SK-N-DZ (cell line): ENCODE data around the gene POC1A. TPM values are rescaled to one million over a fixed set of nuclear protein-coding genes. Genes with fewer than 3 reads are reported as not detected.

ENCODE experiments used
- DNase-seq: peaks from one replicate; pipeline ENCODE4 v3.0.0-alpha.2; 2015; ENCODE audit warnings: low spot score
- polyA plus RNA-seq, 2 experiments: library from polyadenylated mRNA; depleted of rRNA; stranded (reverse); fragments of >200 nt; gene quantifications; 2 replicates each; pipeline ENCODE4 v1.2.3, GENCODE V29; 2014

Gene POC1A
- polyA plus RNA-seq (2014; cell fraction: cytosol; rRNA removed), result 5.6 and 10.6 TPM in 2 replicates
- 8.5 and 10.8 TPM in 2 replicates for polyA plus RNA-seq (2014; cell fraction: nucleus; rRNA removed)

- peak; percentile 97 for DNase-seq
Measured at GRCh38 chr3:52154135-52155094, at the start of gene POC1A. POC1A (minus strand) TSS chr3:52154423; CDS start chr3:52154372, 51 bp downstream.

DNA sequence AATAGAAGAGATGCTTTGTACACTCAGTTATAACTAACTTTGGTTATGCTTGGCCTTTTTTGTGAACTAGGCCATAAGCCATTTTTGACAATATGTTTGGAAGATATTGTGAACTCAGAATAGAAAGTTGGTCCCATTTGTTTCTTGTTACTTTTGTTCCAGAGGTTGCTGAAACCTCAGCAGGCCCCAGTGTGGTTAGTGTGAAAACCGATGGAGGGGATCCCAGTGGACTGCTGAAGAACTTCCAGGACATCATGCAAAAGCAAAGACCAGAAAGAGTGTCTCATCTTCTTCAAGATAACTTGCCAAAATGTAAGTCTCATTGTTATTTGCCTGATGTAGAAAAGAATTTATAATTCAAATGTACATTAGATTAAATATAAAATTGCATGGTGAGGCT is 49.5 kb upstream of the POC1A start:
- DNase-seq, result no peak

DNA sequence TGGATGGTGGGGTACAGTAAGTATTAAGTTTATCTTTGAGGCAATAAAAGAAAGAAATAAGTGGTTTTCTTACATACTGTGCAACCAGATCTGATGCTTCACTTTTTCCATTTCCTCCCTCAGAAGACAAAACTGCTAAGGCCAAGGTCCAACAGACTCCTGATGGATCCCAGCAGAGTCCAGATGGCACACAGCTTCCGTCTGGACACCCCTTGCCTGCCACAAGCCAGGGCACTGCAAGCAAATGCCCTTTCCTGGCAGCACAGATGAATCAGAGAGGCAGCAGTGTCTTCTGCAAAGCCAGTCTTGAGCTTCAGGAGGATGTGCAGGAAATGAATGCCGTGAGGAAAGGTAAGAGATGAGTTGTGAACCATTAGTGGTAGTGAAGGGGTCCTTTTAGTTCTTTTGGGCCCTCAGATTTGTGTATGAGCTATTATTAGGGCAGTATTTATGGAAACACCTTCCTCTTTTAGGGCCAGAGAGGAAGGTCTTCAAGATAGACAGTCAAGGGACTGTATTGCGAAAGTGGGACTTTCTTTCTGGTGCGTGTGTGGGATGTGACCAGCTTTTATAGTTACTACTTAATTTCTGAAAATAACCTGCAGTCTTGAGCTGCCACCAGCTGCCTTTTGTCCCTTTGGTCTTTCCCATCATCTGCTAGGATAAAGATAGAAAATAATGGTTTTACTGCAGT is 48.3 kb upstream of the POC1A start:
- DNase-seq, result no peak

GRCh38 chr3:52200981-52201679 is 46.9 kb upstream of the POC1A start:
- no peak for DNase-seq

DNA sequence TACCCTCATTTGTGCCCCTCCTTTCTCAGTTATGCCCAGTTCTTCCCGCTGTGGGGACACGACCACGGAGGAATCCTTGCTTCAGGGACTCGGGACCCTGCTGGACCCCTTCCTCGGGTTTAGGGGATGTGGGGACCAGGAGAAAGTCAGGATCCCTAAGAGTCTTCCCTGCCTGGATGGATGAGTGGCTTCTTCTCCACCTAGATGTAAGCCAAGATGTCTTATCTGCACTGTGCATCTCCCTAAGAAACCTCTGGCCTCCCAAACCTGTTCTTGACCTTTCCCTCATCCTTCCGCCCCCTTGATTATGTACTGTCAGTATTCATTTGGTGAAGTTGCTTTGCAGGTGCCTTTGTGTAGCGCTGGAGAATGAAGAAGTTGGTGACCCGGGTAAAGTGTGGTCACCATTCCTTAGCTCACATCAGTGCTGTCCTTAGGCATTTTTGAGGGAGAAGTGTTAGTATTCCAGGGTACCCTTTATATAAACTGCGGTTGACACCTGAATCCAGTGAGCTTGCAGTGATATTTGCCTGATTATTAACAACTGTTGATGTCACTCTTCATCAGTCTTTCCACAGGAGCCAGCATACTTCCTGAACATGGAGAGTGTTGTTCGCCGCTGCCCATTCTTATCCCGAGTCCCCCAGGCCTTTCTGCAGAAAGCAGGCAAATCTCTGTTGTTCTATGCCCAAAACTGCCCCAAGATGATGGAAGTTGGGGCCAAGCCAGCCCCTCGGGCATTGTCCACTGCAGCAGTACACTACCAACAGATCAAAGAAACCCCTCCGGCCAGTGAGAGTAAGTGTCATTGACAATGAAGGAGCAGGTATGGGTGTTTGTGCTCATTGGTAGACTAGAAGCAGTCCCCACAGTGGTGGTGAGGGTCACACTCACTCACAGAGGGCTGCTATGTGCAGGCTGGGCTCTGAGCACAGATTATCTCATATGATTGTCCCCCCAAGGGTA is 44.7 kb upstream of the POC1A start:
- DNase-seq, result no peak

GRCh38 chr3:52197842-52198625 is 43.8 kb upstream of the POC1A start, which contains the start of gene ALAS1:
ALAS1 (plus strand) TSS chr3:52198160; CDS start chr3:52199242, 1,082 bp downstream.
- DNase-seq, result peak; percentile 88

GRCh38 chr3:52197499-52197841 is 43.2 kb upstream of the POC1A start:
- no peak for DNase-seq

GRCh38 chr3:52196977-52197376 is 42.8 kb upstream of the POC1A start:
- DNase-seq, result no peak

DNA sequence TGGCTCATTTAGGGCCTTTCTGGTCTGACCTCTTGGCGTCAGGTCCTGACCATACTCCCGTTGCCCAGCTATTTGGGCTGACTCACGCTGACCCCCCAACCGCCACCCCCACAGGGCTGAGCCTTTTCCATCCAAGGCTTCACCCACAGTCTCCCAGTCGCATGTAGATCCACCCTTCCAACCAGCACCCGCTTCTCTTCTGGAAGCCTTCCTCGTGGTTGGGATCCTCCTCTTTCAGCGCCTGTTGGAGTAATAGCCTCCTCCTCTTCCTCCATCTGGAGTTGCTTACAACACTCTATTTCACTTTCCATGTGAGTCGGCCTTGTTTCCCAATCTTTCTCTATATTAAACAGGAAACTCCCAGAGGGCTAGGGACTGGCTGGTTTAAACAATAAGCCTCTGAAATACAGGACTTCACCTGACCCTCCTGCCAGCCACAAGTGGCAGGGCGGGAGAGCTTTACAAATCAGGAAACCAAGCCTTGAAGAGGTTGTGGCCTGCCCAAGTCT is 41.7 kb upstream of the POC1A start:
- no peak for DNase-seq

GRCh38 chr3:52195291-52195597 is 41.0 kb upstream of the POC1A start:
- DNase-seq, result no peak

DNA sequence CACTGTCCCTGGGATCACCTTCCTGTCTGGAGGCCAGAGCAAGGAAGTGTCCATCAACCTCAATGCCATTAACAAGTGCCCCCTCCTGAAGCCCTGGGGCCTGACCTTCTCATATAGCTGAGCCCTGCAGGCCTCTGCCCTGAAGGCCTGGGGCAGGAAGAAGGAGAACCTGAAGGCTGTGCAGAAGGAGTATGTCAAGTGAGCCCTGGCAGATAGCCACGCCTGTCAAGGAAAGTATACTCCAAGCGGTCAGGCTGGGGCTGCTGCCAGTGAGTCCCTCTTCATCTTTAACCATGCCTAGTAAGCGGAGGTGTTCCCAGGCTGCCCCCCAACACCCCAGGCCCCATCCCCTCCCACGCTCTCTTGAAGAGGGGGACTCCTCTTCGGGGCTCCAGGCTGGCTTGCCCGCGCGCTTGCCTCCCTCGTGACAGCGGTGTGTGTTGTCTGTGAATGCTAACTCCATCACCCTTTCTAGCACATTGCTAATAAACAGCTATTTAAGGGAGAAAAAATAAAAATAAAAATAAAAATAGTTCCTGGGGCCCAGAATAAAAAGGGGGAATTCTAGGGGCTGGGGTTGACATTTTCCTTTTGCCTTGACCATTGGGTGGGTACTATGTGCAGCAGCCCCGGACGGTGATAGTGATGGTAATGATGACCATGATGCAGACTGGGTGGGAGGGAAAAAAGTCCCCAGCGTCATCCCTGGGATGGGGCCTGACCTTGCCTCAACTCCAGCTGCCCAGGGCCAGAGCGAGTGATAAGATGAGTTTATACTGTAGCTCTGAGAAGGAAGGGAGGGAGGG is 40.5 kb upstream of the POC1A start:
- no peak for DNase-seq

DNA sequence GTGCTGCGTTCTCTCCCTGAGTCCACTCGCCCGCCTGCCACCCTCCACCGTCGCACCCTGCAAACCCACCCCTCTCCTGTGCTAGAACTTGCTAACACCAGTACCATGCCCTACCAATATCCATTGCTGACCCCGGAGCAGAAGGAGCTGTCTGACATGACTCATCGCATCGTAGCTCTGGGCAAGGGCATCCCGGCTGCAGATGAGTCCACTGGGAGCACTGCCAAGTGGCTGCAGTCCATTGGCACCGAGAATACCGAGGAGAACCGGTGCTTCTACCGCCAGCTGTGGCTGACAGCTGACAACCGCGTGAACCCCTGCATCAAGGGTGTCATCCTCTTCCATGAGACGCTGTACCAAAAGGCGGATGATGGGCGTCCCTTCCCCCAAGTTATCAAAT is 38.8 kb upstream of the POC1A start:
- DNase-seq, result no peak

- DNase-seq, result no peak
Measured at GRCh38 chr3:52191663-52192062, 37.4 kb upstream of the POC1A start.

DNA sequence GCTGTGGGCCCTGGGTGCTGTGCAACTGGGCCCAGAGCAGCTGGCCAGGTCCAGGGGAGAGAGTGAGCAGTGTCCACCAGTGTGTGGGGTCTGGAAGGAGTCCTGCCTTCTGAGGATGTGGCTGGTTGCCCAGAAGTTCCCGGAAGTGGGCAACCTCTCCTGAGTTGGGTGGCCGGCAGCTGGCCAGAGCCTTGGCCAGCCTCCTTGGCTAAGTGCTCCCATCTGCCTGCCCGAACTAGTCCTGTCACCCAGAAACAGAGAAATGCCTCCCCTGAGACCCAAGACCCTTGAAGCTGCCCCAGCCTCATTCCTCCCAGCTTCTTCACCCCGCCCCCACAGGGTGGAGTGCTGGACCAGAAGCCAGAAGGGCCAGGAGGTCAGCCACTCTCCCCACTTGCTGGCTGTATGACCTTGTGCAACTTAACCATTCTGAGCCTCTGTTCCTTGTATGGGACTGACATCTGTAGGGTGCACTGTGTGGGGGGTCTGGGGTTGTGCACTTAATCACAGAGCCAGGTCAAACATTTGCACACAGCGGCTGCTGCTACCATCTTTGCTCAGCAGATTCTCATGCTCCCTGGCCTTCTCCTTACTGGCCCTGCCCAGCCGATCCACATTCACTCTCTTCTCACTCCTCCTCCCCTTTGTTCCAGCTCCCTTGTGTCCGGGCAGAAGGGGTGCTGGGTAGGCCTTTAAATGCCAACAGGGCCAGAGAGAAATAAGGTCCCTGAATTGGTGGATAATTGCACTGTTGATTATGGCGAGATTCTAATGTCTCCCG is 36.3 kb upstream of the POC1A start:
- no peak for DNase-seq

DNA sequence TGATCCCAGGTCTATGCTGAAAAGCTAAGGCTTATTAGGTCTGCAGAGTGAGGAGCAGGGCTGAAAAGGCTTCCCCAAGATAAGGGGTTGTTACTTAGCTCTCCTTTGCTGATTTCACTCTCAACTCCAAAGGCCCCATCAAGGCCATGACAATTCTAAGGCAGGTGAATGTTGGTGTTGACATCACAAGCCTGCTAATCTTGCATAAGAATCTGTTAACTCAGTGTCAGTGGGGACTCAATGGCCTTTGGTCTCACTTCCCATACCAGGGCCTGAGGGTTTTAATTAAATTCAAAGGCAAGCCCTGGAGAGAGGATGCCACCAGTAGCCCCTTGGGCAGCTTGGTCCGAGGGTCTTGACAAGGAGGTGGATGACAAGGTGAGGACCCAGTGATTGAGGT is 34.3 kb upstream of the POC1A start:
- no peak for DNase-seq

DNA sequence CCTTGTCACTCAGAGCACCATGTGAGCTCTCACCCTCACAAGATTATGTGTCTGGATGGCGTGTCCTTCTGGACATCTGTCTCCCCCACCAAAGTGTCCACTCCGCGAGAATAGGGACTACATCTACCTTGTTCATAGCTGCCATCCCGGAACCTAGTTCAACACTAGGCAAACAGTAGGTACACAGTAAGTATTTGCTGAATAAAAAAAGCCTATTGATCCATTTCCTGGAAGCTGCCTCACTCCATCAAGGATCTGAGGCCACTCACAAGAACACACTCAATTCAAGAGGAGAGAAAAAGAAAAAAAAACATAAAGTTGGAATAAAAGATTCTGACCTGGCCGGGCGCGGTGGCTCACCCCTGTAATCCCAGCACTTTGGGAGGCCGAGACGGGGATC is 32.5 kb upstream of the POC1A start:
- DNase-seq, result no peak

DNA sequence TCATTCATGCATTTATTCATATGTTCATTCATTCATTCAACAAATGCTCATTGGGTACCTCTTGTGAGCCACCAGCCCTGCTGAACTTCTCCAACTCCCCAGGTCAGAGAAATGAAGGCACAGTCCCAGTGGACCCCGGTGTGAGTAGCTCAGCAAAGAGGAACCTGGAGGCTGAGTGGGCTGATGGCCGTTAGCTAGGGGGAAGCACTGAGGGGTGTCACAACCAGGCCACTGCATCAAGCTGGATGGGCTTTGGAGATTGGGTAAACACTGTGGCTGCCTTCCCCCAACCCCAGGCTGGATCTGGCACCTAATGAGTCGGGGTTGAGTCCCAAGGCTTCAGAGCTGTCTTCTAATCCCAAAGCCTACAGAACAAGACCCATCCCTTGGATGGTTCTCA is 31.6 kb upstream of the POC1A start:
- DNase-seq, result no peak

DNA sequence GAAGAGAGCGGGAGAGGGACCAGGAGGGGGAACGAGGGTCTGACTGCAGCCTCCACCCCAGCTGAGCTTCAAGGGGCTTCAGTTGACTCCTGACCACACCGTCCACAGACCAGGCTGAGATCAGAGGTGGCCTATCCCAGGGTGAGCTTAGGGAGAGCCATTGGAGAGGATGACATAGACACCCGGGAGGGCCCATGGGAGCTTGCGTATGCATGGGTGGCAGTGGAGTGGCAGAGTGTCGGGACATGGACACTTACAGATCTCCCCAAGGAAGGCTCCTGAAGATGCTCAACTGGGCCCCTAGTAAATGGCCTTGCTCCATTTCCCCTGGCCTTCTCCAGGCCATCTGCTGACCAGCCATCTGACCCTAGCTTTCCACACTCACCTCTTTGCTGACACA is 31.1 kb upstream of the POC1A start:
- DNase-seq, result no peak
